GM12891 (cell line): ENCODE results near the gene PDGFRB.

Experiments
- DNase-seq: peaks from one replicate; pipeline ENCODE4 v3.0.0; 2011; ENCODE audit warnings: low spot score; ENCODE audit not compliant: insufficient read length
- FAIRE-seq: peaks from 2 replicates; lab custom pipeline; 2011; peaks lifted over from hg19 to GRCh38; lab: Jason Lieb, UNC
- PAX5 ChIP-seq: IDR thresholded peaks from 2 replicates; pipeline ENCODE4 v1.6.1; 2011; ENCODE audit warnings: low read length, moderate library complexity, mild to moderate bottlenecking; ENCODE audit not compliant: insufficient read depth, severe bottlenecking
- POLR2A ChIP-seq: IDR thresholded peaks from 2 replicates; pipeline ENCODE4 v1.6.1; 2011; ENCODE audit warnings: low read depth, low read length, control low read depth
- POLR2AphosphoS5 ChIP-seq: IDR thresholded peaks from 2 replicates; pipeline ENCODE4 v1.6.1; 2011; ENCODE audit warnings: low read depth, low read length, control low read depth
- POU2F2 ChIP-seq: IDR thresholded peaks from 2 replicates; pipeline ENCODE4 v1.6.1; 2011; ENCODE audit warnings: low read depth, mild to moderate bottlenecking, control low read depth, low read length, moderate library complexity
- SPI1 ChIP-seq: IDR thresholded peaks from 2 replicates; pipeline ENCODE4 v1.6.1; 2011; ENCODE audit warnings: low read depth, low read length, control low read depth
- TAF1 ChIP-seq: IDR thresholded peaks from 2 replicates; pipeline ENCODE4 v1.6.1; 2011; ENCODE audit warnings: low read depth, low read length, control low read depth

PDGFRB gene

GRCh38 chr5:150064681-150065220, 90.9 kb downstream of the PDGFRB start:
- no peak for FAIRE-seq
- TF ChIP-seq POU2F2 (no peak), POLR2A (no peak), TAF1 (no peak), PAX5 (no peak), SPI1 (no peak), POLR2AphosphoS5 (no peak)
- DNase-seq: no peak
